ENCODE measurements around the gene ROCK2.
"Not testable (repeated sequence)": the region's sequence is repeated elsewhere in the genome, so short reads cannot be mapped to it uniquely, and the experiment has no call there.

The ROCK2 gene

GRCh38 chr2:11340717-11341116 lies 3.7 kb downstream of the ROCK2 start:
- DNase-seq (ENCODE audit: low read depth in 2 of 2) = no peak

- DNase-seq (ENCODE audit: low read depth in 2 of 2) = no peak
Observed at GRCh38 chr2:11339508-11340083, 4.8 kb downstream of the ROCK2 start.

- no peak for DNase-seq (ENCODE audit: low read depth in 2 of 2)
Observed at GRCh38 chr2:11338580-11338979, 5.9 kb downstream of the ROCK2 start.

- no peak for DNase-seq (ENCODE audit: low read depth in 2 of 2)
Observed at GRCh38 chr2:11337909-11338308, 6.5 kb downstream of the ROCK2 start.

GRCh38 chr2:11336189-11336588 lies 8.2 kb downstream of the ROCK2 start:
- no peak for DNase-seq (ENCODE audit: low read depth in 2 of 2)

- no peak for DNase-seq (ENCODE audit: low read depth in 2 of 2)
Observed at GRCh38 chr2:11333427-11334183, 10.8 kb downstream of the ROCK2 start.

GRCh38 chr2:11332596-11332995 lies 11.8 kb downstream of the ROCK2 start:
- DNase-seq (ENCODE audit: low read depth in 2 of 2) = no peak

- DNase-seq (ENCODE audit: low read depth in 2 of 2) = no peak
Observed at GRCh38 chr2:11330457-11331142, 13.8 kb downstream of the ROCK2 start.

- DNase-seq (ENCODE audit: low read depth in 2 of 2) = no peak
Observed at GRCh38 chr2:11329776-11330175, 14.7 kb downstream of the ROCK2 start.

GRCh38 chr2:11328522-11328921 lies 15.9 kb downstream of the ROCK2 start:
- not testable (repeated sequence) for DNase-seq (ENCODE audit: low read depth in 2 of 2)

- no peak for DNase-seq (ENCODE audit: low read depth in 2 of 2)
Observed at GRCh38 chr2:11327871-11328270, 16.6 kb downstream of the ROCK2 start.

- DNase-seq (ENCODE audit: low read depth in 2 of 2) = no peak
Observed at GRCh38 chr2:11326677-11327211, 17.7 kb downstream of the ROCK2 start.

GRCh38 chr2:11325961-11326676 lies 18.3 kb downstream of the ROCK2 start:
- DNase-seq (ENCODE audit: low read depth in 2 of 2) = no peak

GRCh38 chr2:11321847-11322246 lies 22.6 kb downstream of the ROCK2 start:
- DNase-seq (ENCODE audit: low read depth in 2 of 2) = no peak

GRCh38 chr2:11320698-11321492 lies 23.5 kb downstream of the ROCK2 start:
- no peak for DNase-seq (ENCODE audit: low read depth in 2 of 2)

GRCh38 chr2:11319939-11320338 lies 24.5 kb downstream of the ROCK2 start:
- no peak for DNase-seq (ENCODE audit: low read depth in 2 of 2)

- DNase-seq (ENCODE audit: low read depth in 2 of 2) = no peak
Observed at GRCh38 chr2:11315074-11315705, 29.2 kb downstream of the ROCK2 start.

- no peak for DNase-seq (ENCODE audit: low read depth in 2 of 2)
Observed at GRCh38 chr2:11314487-11314886, 29.9 kb downstream of the ROCK2 start.

- DNase-seq (ENCODE audit: low read depth in 2 of 2) = no peak
Observed at GRCh38 chr2:11312770-11313471, 31.5 kb downstream of the ROCK2 start.

- no peak for DNase-seq (ENCODE audit: low read depth in 2 of 2)
Observed at GRCh38 chr2:11311543-11311942, 32.9 kb downstream of the ROCK2 start.
